ENCODE measurements around the gene CCR6. TPM values are rescaled to one million over a fixed set of nuclear protein-coding genes. Genes with fewer than 3 reads are reported as not detected.
"Not testable (repeated sequence)": the region's sequence is repeated elsewhere in the genome, so short reads cannot be mapped to it uniquely, and the experiment has no call there.

Gene CCR6
- total RNA-seq, 2 experiments from 2014 or later: 8.7 to 9.1 TPM

GRCh38 chr6:167157863-167158262, 35.0 kb downstream of the CCR6 start, which contains the start of gene GPR31:
GPR31 (minus strand) TSS chr6:167157980; CDS start chr6:167157831, 149 bp downstream.
- peaks cover 10% of the 10 kb centered on the region for H3K4me1 Mint-ChIP-seq
- CTCF ChIA-PET: no interaction called here
- DNase-seq (no peak), ATAC-seq (no peak)
- no peaks in the 10 kb centered on the region for H3K36me3 Mint-ChIP-seq
- H3K9me3 Mint-ChIP-seq (ENCODE audit: low read depth): no peaks in the 10 kb centered on the region
- H3K4me3 Mint-ChIP-seq: no peak within 1 kb of the TSS
- peaks cover 53% of the 10 kb centered on the region for H3K27me3 Mint-ChIP-seq
- no peak within 1 kb of the TSS for H3K27ac Mint-ChIP-seq

GRCh38 chr6:167161851-167162467, 39.1 kb downstream of the CCR6 start:
- Mint-ChIP-seq H3K36me3 (no peaks in the 10 kb centered on the region), H3K27ac (no peak overlapping the region), H3K4me1 (no peaks in the 10 kb centered on the region), H3K4me3 (no peak overlapping the region), H3K27me3 (peaks cover 40% of the 10 kb centered on the region), H3K9me3 (ENCODE audit: low read depth) (no peaks in the 10 kb centered on the region)
- CTCF ChIA-PET: no interaction called here
- ATAC-seq (no peak), DNase-seq (no peak)

GRCh38 chr6:167162591-167162990, 39.7 kb downstream of the CCR6 start:
- H3K4me3 Mint-ChIP-seq: no peak overlapping the region
- no peak for ATAC-seq
- H3K9me3 Mint-ChIP-seq (ENCODE audit: low read depth): no peaks in the 10 kb centered on the region
- peaks cover 42% of the 10 kb centered on the region for H3K27me3 Mint-ChIP-seq
- no peak overlapping the region for H3K27ac Mint-ChIP-seq
- no peaks in the 10 kb centered on the region for H3K4me1 Mint-ChIP-seq
- DNase-seq: no peak
- no peaks in the 10 kb centered on the region for H3K36me3 Mint-ChIP-seq
- CTCF ChIA-PET: no interaction called here

GRCh38 chr6:167163476-167164011, 40.6 kb downstream of the CCR6 start:
- peaks cover 37% of the 10 kb centered on the region for H3K27me3 Mint-ChIP-seq
- H3K4me1 Mint-ChIP-seq: no peaks in the 10 kb centered on the region
- DNase-seq: no peak
- H3K27ac Mint-ChIP-seq: no peak overlapping the region
- no peak for ATAC-seq
- H3K9me3 Mint-ChIP-seq (ENCODE audit: low read depth): no peaks in the 10 kb centered on the region
- H3K36me3 Mint-ChIP-seq: no peaks in the 10 kb centered on the region
- CTCF ChIA-PET: no interaction called here
- no peak overlapping the region for H3K4me3 Mint-ChIP-seq

- ATAC-seq (no peak), DNase-seq (no peak)
- no peaks in the 10 kb centered on the region for H3K4me1 Mint-ChIP-seq
- no peak overlapping the region for H3K27ac Mint-ChIP-seq
- no peaks in the 10 kb centered on the region for H3K9me3 Mint-ChIP-seq (ENCODE audit: low read depth)
- peaks cover 33% of the 10 kb centered on the region for H3K27me3 Mint-ChIP-seq
- H3K36me3 Mint-ChIP-seq: no peaks in the 10 kb centered on the region
- CTCF ChIA-PET: no interaction called here
- H3K4me3 Mint-ChIP-seq: no peak overlapping the region
These were observed 41.4 kb downstream of the CCR6 start for GRCh38 chr6:167164261-167164660.

- DNase-seq: no peak
- Mint-ChIP-seq H3K27ac (no peak overlapping the region), H3K4me1 (no peaks in the 10 kb centered on the region), H3K27me3 (peaks cover 26% of the 10 kb centered on the region), H3K9me3 (ENCODE audit: low read depth) (no peaks in the 10 kb centered on the region), H3K36me3 (no peaks in the 10 kb centered on the region), H3K4me3 (no peak overlapping the region)
- CTCF ChIA-PET: no interaction called here
- no peak for ATAC-seq
These were observed 43.1 kb downstream of the CCR6 start for GRCh38 chr6:167165858-167166471.

GRCh38 chr6:167167699-167168098, 44.8 kb downstream of the CCR6 start:
- not testable (repeated sequence) for H3K4me1 Mint-ChIP-seq; H3K9me3 Mint-ChIP-seq (ENCODE audit: low read depth)

GRCh38 chr6:167168296-167168695, 45.4 kb downstream of the CCR6 start:
- ATAC-seq; H3K36me3 Mint-ChIP-seq; H3K4me1 Mint-ChIP-seq; DNase-seq; CTCF ChIA-PET; H3K4me3 Mint-ChIP-seq; H3K9me3 Mint-ChIP-seq (ENCODE audit: low read depth); H3K27ac Mint-ChIP-seq: not testable (repeated sequence)
- peaks cover 29% of the 10 kb centered on the region for H3K27me3 Mint-ChIP-seq

More at GRCh38 chr6:167167699-167168098, 44.8 kb downstream of the CCR6 start:
- H3K27ac Mint-ChIP-seq, H3K36me3 Mint-ChIP-seq, CTCF ChIA-PET, ATAC-seq, H3K4me3 Mint-ChIP-seq, DNase-seq: not testable (repeated sequence)
- peaks cover 31% of the 10 kb centered on the region for H3K27me3 Mint-ChIP-seq

GRCh38 chr6:167169867-167170266, 47.0 kb downstream of the CCR6 start:
- H3K27ac Mint-ChIP-seq; ATAC-seq; CTCF ChIA-PET; H3K4me1 Mint-ChIP-seq; H3K36me3 Mint-ChIP-seq; DNase-seq; H3K4me3 Mint-ChIP-seq; H3K9me3 Mint-ChIP-seq (ENCODE audit: low read depth): not testable (repeated sequence)
- peaks cover 27% of the 10 kb centered on the region for H3K27me3 Mint-ChIP-seq

- H3K9me3 Mint-ChIP-seq (ENCODE audit: low read depth); ATAC-seq; CTCF ChIA-PET; H3K4me1 Mint-ChIP-seq; H3K4me3 Mint-ChIP-seq; H3K27ac Mint-ChIP-seq; DNase-seq; H3K36me3 Mint-ChIP-seq: not testable (repeated sequence)
- H3K27me3 Mint-ChIP-seq: peaks cover 19% of the 10 kb centered on the region
These were observed 48.4 kb downstream of the CCR6 start for GRCh38 chr6:167171300-167171699.

- ATAC-seq; CTCF ChIA-PET; H3K36me3 Mint-ChIP-seq; H3K4me1 Mint-ChIP-seq; H3K9me3 Mint-ChIP-seq (ENCODE audit: low read depth); H3K4me3 Mint-ChIP-seq; DNase-seq; H3K27ac Mint-ChIP-seq: not testable (repeated sequence)
- peaks cover 14% of the 10 kb centered on the region for H3K27me3 Mint-ChIP-seq
These were observed 49.1 kb downstream of the CCR6 start for GRCh38 chr6:167172011-167172410.

- H3K9me3 Mint-ChIP-seq (ENCODE audit: low read depth); ATAC-seq; DNase-seq; CTCF ChIA-PET; H3K4me3 Mint-ChIP-seq; H3K27ac Mint-ChIP-seq; H3K4me1 Mint-ChIP-seq; H3K36me3 Mint-ChIP-seq: not testable (repeated sequence)
- H3K27me3 Mint-ChIP-seq: peaks cover 13% of the 10 kb centered on the region
These were observed 54.4 kb downstream of the CCR6 start for GRCh38 chr6:167177271-167177670.

GRCh38 chr6:167178896-167179655, 56.2 kb downstream of the CCR6 start:
- H3K27me3 Mint-ChIP-seq; H3K27ac Mint-ChIP-seq; H3K9me3 Mint-ChIP-seq (ENCODE audit: low read depth); DNase-seq; H3K4me3 Mint-ChIP-seq; H3K36me3 Mint-ChIP-seq; CTCF ChIA-PET; H3K4me1 Mint-ChIP-seq; ATAC-seq: not testable (repeated sequence)

- H3K4me1 Mint-ChIP-seq; DNase-seq; H3K9me3 Mint-ChIP-seq (ENCODE audit: low read depth); H3K4me3 Mint-ChIP-seq; H3K27me3 Mint-ChIP-seq; CTCF ChIA-PET; ATAC-seq; H3K27ac Mint-ChIP-seq; H3K36me3 Mint-ChIP-seq: not testable (repeated sequence)
These were observed 57.2 kb downstream of the CCR6 start for GRCh38 chr6:167180086-167180485.

Measured in activated CD8-positive, alpha-beta memory T cell treated with anti-CD3 and anti-CD28 coated beads, Interleukin-2, amount 10 ng/mL, durations not matched to agents 7 days and 5 days (primary cell).